Measurements from ENCODE around the gene CNDP2.

Gene CNDP2

GRCh38 chr18:74539289-74539688, 43.1 kb downstream of the CNDP2 start:
- no peak overlapping the region for H3K4me3 ChIP-seq (ENCODE audit: low read length)
- TF ChIP-seq EZH2 (optimal IDR thresholded peaks at IDR 0.05; ENCODE audit: low read depth, low read length) = no peak
- TF ChIP-seq, protein P1, sequence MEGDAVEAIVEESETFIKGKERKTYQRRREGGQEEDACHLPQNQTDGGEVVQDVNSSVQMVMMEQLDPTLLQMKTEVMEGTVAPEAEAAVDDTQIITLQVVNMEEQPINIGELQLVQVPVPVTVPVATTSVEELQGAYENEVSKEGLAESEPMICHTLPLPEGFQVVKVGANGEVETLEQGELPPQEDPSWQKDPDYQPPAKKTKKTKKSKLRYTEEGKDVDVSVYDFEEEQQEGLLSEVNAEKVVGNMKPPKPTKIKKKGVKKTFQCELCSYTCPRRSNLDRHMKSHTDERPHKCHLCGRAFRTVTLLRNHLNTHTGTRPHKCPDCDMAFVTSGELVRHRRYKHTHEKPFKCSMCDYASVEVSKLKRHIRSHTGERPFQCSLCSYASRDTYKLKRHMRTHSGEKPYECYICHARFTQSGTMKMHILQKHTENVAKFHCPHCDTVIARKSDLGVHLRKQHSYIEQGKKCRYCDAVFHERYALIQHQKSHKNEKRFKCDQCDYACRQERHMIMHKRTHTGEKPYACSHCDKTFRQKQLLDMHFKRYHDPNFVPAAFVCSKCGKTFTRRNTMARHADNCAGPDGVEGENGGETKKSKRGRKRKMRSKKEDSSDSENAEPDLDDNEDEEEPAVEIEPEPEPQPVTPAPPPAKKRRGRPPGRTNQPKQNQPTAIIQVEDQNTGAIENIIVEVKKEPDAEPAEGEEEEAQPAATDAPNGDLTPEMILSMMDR (IDR thresholded peaks at IDR 0.05; ENCODE audit: low read length) = no peak
- no peak for TF ChIP-seq EZH2phosphoT487 (IDR thresholded peaks at IDR 0.05; ENCODE audit: low read length)
- no peaks in the 10 kb centered on the region for H4K20me1 ChIP-seq (ENCODE audit: insufficient read depth, low read length)
- H3K27me3 ChIP-seq (replicated peaks; ENCODE audit: insufficient read depth, low read length) = no peaks in the 10 kb centered on the region
- H3K4me2 ChIP-seq (ENCODE audit: low read depth, low read length) = no peak overlapping the region
- no peak overlapping the region for H3K9ac ChIP-seq (ENCODE audit: low read length)
- peaks cover 15% of the 10 kb centered on the region for H3F3A ChIP-seq (ENCODE audit: insufficient read depth, low read length)
- H3K9me2 ChIP-seq (replicated peaks; ENCODE audit: insufficient read depth, low read length) = no peaks in the 10 kb centered on the region
- H3K79me2 ChIP-seq (ENCODE audit: low read length) = no peaks in the 10 kb centered on the region
- no peak overlapping the region for H2AFZ ChIP-seq (ENCODE audit: low read length)
- H3K36me3 ChIP-seq (replicated peaks; ENCODE audit: insufficient read depth, low read length) = no peaks in the 10 kb centered on the region
- no peaks in the 10 kb centered on the region for H3K9me3 ChIP-seq (replicated peaks; ENCODE audit: insufficient read depth, low read length)
- peaks cover 28% of the 10 kb centered on the region for H3K4me1 ChIP-seq (ENCODE audit: low read length)
- no peak overlapping the region for H3K27ac ChIP-seq (ENCODE audit: low read length)
- no peak for DNase-seq

GRCh38 chr18:74540652-74541421, 44.7 kb downstream of the CNDP2 start:
- no peak overlapping the region for H3K27ac ChIP-seq (ENCODE audit: low read length)
- no peak overlapping the region for H2AFZ ChIP-seq (ENCODE audit: low read length)
- H4K20me1 ChIP-seq (ENCODE audit: insufficient read depth, low read length) = no peaks in the 10 kb centered on the region
- no peaks in the 10 kb centered on the region for H3K9me3 ChIP-seq (replicated peaks; ENCODE audit: insufficient read depth, low read length)
- peaks cover 16% of the 10 kb centered on the region for H3K4me1 ChIP-seq (ENCODE audit: low read length)
- no peaks in the 10 kb centered on the region for H3K36me3 ChIP-seq (replicated peaks; ENCODE audit: insufficient read depth, low read length)
- no peak overlapping the region for H3K4me2 ChIP-seq (ENCODE audit: low read depth, low read length)
- peaks cover 1% of the 10 kb centered on the region for H3F3A ChIP-seq (ENCODE audit: insufficient read depth, low read length)
- no peaks in the 10 kb centered on the region for H3K9me2 ChIP-seq (replicated peaks; ENCODE audit: insufficient read depth, low read length)
- H3K9ac ChIP-seq (ENCODE audit: low read length) = no peak overlapping the region
- no peak for TF ChIP-seq EZH2phosphoT487 (IDR thresholded peaks at IDR 0.05; ENCODE audit: low read length)
- TF ChIP-seq, protein P1 (IDR thresholded peaks at IDR 0.05; ENCODE audit: low read length) = no peak
- no peak for TF ChIP-seq EZH2 (optimal IDR thresholded peaks at IDR 0.05; ENCODE audit: low read depth, low read length)
- H3K79me2 ChIP-seq (ENCODE audit: low read length) = no peaks in the 10 kb centered on the region
- H3K4me3 ChIP-seq (ENCODE audit: low read length) = no peak overlapping the region
- DNase-seq = no peak
- H3K27me3 ChIP-seq (replicated peaks; ENCODE audit: insufficient read depth, low read length) = no peaks in the 10 kb centered on the region

DNA sequence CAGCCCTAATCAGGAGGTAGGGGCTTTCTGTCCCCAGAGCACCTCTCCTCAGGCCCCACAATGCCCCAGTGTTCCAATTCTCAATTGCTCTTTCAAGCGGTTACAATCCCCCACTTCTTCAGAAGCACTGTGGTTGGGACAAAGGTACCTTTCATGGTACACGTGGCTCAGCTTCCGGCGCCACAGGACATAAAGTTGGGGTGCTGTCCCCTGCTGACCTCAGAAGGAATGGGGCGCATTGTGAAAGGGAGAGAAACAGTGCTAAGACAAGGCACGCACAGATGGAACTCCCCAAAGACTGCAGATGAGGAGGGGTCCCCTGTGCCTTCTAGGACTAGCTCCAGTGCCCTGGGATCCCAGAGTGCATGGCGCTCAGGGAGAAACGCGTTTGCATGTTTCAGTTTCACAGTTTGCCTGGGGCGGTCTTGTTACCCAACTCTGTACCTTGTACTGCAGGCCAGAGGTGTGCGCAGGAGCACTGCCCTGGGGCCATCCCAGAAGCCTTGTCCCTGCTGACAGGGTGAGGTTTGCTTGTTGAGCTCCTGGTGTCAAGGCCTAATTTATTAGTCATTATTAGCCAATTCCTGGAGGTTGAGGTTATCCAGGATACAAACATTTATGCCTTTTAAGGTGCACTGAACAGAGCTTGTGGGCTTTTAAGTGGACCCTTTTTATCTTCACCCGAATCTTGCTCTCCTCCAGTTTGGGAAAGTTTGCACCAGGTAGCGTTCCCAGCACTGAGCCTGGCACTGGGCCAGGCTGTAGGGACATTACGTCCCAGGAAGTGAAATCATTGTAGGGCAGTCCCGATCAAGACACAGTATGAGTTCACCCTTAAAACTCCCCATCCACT, 45.8 kb downstream of the CNDP2 start:
- TF ChIP-seq, protein P1 (IDR thresholded peaks at IDR 0.05; ENCODE audit: low read length) = no peak
- TF ChIP-seq EZH2phosphoT487 (IDR thresholded peaks at IDR 0.05; ENCODE audit: low read length) (no peak), EZH2 (optimal IDR thresholded peaks at IDR 0.05; ENCODE audit: low read depth, low read length) (no peak)
- H3K9ac ChIP-seq (ENCODE audit: low read length) = no peak overlapping the region
- DNase-seq = peak; percentile 50
- H3K4me2 ChIP-seq (ENCODE audit: low read depth, low read length) = peak overlapping the region; percentile 42; the same call in 1 of the 2 replicates
- H3K27ac ChIP-seq (ENCODE audit: low read length) = 0 out of 2 replicates have a peak overlapping the region, but pooled peaks have one; percentile 10
- no peak overlapping the region for H3K4me3 ChIP-seq (ENCODE audit: low read length)
- no peaks in the 10 kb centered on the region for H3K9me2 ChIP-seq (replicated peaks; ENCODE audit: insufficient read depth, low read length)
- no peaks in the 10 kb centered on the region for H3K79me2 ChIP-seq (ENCODE audit: low read length)
- no peaks in the 10 kb centered on the region for H3F3A ChIP-seq (ENCODE audit: insufficient read depth, low read length)
- no peaks in the 10 kb centered on the region for H4K20me1 ChIP-seq (ENCODE audit: insufficient read depth, low read length)
- H3K4me1 ChIP-seq (ENCODE audit: low read length) = peaks cover 12% of the 10 kb centered on the region
- no peaks in the 10 kb centered on the region for H3K27me3 ChIP-seq (replicated peaks; ENCODE audit: insufficient read depth, low read length)
- H2AFZ ChIP-seq (ENCODE audit: low read length) = peak overlapping the region; percentile 52
- H3K36me3 ChIP-seq (replicated peaks; ENCODE audit: insufficient read depth, low read length) = no peaks in the 10 kb centered on the region
- no peaks in the 10 kb centered on the region for H3K9me3 ChIP-seq (replicated peaks; ENCODE audit: insufficient read depth, low read length)

Data from MM.1S (cell line).